NCI-H1436 (cell line): ENCODE results near the gene GPR162.

Source experiments
- DNase-seq: peaks from one replicate; lab custom pipeline; 2025; lab: John Stamatoyannopoulos, UW

The GPR162 gene

GRCh38 chr12:6788972-6789924 is 32.4 kb upstream of the GPR162 start, which contains the start of gene CD4:
Gene CD4, plus strand, starts transcription at chr12:6789528. Its CDS starts 10,611 bp downstream, at chr12:6800139.
- no peak for DNase-seq

GRCh38 chr12:6790496-6791150 is 31.0 kb upstream of the GPR162 start:
- DNase-seq = no peak

GRCh38 chr12:6791931-6792520 is 29.6 kb upstream of the GPR162 start:
- DNase-seq = no peak

GRCh38 chr12:6792522-6793201 is 29.0 kb upstream of the GPR162 start:
- no peak for DNase-seq

- no peak for DNase-seq
Observed at GRCh38 chr12:6795088-6795487, 26.5 kb upstream of the GPR162 start.

GRCh38 chr12:6796576-6796975 is 25.0 kb upstream of the GPR162 start:
- no peak for DNase-seq

GRCh38 chr12:6799147-6799546 is 22.5 kb upstream of the GPR162 start:
- DNase-seq = no peak

- no peak for DNase-seq
Observed at GRCh38 chr12:6807170-6807569, 14.5 kb upstream of the GPR162 start.

GRCh38 chr12:6809056-6809455 is 12.6 kb upstream of the GPR162 start:
- DNase-seq = no peak

- no peak for DNase-seq
Observed at GRCh38 chr12:6810758-6811157, 10.9 kb upstream of the GPR162 start.

- DNase-seq = no peak
Observed at GRCh38 chr12:6813363-6813762, 8.3 kb upstream of the GPR162 start.

GRCh38 chr12:6816598-6816997 is 5.0 kb upstream of the GPR162 start:
- no peak for DNase-seq

GRCh38 chr12:6817098-6817497 is 4.5 kb upstream of the GPR162 start:
- no peak for DNase-seq

- DNase-seq = no peak
Observed at GRCh38 chr12:6817662-6818157, 3.9 kb upstream of the GPR162 start.

GRCh38 chr12:6818222-6818621 is 3.4 kb upstream of the GPR162 start:
- no peak for DNase-seq

- no peak for DNase-seq
Observed at GRCh38 chr12:6818645-6819044, 3.0 kb upstream of the GPR162 start.

GRCh38 chr12:6819106-6820030 is 2.3 kb upstream of the GPR162 start:
- DNase-seq = no peak

GRCh38 chr12:6820166-6820565 is 1.5 kb upstream of the GPR162 start:
- no peak for DNase-seq

GRCh38 chr12:6822426-6823135 is 960 bp downstream of the GPR162 start:
- no peak for DNase-seq
